GM21390 (cell line): Measurements from ENCODE around the gene SUFU.

Source experiments
- ATAC-seq: cut with Tn5 transposase; IDR thresholded peaks from one replicate; pipeline ENCODE4 v1.9.1; 2021; ENCODE audit not compliant: unreplicated experiment

SUFU gene

DNA sequence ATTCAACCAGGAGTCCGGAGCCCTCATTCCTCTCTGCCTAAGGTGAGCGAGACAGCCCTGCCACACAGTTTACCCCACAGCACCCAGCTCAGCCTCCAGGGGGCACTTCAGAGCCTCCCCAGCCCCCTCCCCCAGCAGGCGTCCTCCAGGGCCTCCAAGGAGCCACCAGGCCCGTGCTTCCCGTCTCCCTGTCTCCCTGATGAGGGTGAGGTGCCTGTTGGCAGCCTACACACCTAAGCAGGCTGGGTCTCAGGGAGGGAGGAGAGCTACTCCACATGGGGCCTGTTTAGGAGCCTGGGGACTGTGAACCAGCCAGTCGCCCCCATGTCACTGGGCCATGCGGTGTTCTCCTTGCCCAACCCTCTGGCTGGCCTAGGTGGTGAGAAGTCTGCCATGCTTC, 111.6 kb downstream of the SUFU start:
- ATAC-seq = no peak

DNA sequence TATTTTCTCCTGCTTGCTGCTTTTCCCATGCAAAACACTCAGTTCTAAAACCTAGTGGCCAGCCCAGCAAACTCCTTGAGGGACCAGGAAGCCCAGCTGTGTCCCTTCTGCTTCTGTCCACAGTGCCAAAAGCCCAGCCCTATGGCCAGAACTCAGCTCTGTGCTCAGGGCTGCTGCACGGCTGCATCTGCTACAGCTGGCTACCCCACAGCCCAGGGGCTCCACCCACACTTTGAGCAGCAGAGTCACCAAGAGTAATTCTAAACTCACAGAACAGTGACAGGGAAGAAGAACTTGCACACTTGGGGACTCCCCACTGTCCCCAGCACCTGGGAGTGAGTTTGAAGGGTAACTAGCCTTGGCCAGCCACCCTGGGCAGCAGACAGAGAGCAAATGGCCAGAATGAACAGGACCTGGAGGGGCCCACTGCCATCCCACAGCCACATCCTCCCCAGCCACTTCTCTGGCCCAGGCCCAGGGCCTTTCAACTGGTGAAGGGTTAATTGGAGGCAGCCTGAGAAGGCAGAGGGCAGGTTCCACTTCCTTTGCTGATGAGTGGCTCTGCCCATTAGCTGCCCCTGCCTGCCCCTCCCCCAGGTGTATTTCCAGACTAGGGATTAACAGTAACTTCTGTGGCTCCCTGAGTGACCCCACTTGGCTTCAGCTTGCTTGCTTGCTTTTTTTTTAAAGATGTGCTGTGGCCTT, 112.4 kb downstream of the SUFU start:
- ATAC-seq = no peak

DNA sequence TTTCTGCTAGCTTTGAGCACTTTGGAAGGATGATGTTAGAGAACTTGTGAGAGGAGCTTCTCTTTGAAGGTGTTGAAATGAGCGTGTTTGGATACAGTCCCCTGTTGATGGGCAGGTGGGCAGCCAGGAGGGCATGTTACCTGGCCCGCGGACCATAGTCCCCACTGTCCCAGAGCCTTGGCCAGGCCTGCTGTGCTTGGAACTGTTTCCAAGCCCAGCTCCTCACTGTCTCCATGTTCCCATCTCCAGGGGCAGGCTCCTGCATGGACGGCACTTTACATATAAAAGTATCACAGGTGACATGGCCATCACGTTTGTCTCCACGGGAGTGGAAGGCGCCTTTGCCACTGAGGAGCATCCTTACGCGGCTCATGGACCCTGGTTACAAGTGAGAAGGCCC, 113.3 kb downstream of the SUFU start:
- no peak for ATAC-seq

- no peak for ATAC-seq
These were observed 114.0 kb downstream of the SUFU start for GRCh38 chr10:102617816-102618215.

- ATAC-seq = no peak
These were observed 115.7 kb downstream of the SUFU start for GRCh38 chr10:102619281-102619981.

DNA sequence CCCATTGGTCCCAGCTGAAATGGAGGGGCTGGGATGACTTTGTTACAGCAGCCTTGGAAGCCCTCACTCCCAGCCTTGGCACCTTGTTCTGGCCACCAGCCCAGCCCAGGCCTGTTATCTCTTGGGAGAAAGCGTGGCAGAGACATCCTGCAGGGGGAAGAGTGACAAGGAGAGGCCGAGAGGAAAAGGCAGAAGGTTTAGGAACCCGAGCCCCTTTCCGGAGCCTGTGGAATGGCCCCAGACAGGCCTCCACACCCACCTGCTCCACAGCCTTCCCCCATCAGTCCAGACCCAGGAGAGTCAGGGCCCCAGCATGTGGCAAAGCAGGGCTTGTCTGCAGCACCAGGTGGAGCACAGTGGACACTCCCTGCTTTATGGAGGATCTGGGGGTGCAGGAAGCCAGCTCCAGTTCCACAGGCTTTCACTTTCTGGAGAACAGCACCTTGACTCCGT, 116.4 kb downstream of the SUFU start:
- no peak for ATAC-seq

DNA sequence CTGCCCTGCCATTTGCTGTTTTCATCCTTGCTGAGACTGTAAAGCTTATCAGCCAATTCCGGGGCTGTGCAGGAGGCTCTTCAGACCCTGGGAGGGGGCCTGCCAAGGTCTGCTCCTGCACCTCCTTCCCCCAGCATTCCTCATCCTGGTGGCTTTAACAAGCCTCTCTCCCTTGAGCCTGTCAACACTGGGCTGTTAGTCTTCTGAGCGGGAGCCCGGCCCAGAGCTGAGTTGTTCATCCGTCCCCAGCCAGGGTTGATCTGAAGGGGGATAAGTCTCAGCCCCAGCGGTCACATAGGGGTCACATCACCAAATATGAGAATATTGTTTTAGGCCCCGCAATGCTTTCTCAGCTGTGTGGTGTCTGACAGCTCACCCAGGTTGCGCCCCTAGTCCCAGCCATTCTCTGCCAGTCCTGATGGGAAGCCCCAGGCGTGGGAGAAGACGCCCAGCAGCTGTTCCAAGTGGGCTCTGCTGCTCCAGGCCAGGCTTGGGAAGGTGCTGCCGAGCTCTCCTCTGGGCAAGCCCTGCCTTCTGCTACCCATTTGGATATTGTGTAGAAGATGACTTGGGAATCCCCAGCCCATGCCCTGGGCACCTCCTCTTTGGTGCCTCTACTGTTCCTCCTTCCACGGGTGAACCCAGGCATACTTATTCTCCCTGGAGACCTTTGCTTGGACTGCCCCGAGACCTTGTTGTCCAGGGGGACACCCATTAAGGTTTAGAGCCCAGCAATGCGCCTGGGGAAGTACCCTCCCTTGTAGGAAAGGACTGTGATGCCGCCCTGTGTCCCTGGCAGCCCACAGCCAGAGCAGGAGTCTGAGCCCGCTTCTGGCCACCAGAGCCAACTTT, 117.0 kb downstream of the SUFU start:
- ATAC-seq = no peak

DNA sequence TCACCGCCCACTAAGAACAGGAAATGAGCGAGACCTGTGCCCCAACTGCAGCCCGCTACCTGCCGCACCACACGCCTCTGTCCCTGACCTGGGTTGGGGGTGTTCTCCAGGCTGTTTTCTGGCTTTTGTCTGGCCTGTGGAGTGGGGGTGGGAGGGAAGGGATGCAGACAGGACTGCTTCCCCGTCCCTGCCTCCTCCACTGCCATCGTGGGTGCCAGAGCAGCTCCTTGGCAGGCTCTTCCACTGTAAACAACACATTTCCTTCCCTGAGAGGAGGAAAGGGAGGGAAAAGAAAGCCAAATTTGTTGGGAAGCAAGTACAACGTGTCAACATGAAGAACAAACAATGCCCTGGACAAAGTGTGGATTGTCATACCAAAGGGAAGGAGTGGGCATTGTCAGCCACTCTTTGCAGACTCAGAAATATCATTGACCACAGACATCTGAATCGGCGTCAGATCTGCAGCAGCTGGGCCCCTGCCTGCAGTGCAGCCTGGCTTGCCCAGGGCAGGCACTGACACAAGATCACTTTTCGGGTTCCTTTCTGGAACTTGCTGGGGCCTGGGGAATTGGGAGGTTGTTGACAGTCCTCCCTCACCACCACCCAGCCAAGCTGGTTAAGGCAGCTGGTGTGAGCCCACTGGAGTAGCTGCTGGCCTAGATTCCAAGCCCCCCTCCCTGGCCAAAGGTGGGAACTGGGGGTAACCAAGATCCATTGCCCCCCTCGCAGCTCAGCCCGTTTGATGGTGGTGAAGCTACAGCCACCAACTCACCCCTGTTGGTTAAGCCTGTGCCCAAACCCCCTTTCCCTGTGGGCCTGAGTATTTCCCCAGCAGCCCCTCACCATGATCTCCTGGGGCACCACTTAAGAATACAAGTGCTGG, 117.9 kb downstream of the SUFU start:
- ATAC-seq = no peak

GRCh38 chr10:102624094-102624493, 120.3 kb downstream of the SUFU start:
- no peak for ATAC-seq

DNA sequence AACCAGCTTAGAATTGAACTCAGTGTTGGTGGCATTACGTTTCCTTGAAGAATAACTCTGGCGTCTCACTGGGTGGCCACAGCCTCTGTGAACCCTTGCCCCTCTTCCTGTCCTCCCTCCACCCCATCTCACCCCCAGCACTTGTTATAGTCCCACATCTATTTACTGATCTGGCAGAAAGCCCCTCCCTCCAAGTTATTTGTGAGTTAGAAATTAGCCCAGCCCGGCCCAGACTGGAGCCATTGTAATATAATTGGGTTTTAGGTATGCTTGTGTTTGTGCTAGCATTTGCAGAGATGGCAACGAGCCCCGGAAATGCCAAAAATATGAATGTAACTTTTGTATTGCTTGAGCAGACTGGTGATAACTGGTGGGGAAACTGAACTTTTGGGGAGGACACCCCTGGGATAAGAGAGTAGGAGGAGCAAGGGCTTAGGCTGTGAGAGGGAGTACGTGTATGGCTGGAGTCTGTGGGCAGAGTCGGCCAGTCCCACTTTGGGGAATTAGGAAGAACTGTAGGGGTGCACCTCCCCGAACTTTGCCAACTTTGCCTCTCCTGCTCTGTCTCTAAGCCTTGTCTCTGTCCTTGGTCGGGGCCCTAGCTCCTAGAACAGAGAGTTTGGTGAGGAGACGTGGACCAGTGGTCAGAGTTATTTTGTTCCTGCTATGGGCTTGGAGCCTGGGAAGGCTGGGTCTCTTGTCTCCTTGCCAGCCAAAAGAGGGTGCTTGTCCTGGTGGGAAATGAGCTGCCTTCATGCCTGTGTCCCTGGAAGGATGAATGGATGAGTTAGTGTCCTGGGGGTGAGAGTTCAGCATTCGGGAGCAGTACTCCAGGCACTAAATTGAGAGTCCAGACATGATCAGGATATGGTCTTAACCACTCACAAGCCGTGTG, 121.2 kb downstream of the SUFU start:
- ATAC-seq = no peak

DNA sequence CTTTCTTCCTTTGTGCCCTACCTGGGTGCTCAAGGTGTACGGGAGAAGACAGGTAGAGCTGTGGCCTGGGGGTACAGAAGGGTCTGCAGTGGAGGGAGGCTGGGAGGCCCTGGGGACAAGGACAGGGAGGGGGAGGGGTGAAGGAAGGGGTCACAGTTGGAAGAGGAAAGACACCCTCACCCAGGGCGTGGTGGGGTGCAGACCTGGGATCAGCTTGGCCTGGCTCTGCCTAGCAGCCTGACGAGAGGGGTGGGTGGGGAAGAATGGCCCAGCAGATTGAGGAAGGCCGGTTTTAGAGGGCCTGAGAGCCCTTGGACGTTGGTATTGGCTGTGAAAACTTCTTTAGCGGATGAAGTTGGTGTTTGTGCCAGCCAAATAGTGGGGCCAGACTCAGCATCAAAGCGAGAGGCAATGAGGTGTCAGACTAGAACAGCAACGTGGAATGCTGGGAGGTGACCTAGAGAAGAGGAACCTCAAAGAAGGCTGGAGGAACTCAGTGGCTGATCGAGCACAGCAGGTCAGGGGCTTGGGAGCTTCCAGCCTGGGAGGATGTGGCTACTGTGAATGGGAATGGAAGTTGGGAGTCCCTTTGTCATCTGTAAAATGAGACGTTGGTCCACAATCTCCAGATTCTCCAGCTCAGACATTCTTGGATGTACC, 122.4 kb downstream of the SUFU start:
- ATAC-seq = no peak

- no peak for ATAC-seq
These were observed 123.5 kb downstream of the SUFU start for GRCh38 chr10:102627291-102627735.

DNA sequence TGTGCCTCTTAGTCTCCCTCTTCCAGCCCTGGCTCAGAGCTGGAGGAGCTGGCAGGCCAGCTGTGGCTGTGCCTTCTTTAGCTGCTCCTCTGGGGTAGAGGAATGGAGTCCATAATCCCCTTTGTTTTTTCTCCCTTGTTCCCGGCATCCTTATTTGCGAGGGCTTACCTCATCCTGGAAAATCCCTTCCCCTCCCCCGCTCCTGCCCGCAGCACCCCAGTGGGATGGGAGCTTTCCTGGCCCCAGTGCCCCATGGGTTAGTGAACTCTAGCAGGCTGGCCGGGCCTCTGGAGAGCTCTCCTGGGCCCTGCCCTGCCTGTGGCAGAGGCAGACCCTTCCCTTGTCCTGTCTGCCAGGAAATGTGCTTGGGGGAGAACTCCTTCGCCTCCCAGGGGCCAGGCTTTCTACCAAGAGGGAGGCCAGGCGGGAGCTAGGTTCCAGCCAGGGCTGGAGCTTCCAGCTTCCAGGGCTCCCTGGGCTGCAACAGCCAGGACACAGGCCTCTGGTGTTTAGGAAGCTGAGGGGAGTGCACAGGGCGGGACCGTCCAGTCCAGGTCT, 124.0 kb downstream of the SUFU start:
- no peak for ATAC-seq

DNA sequence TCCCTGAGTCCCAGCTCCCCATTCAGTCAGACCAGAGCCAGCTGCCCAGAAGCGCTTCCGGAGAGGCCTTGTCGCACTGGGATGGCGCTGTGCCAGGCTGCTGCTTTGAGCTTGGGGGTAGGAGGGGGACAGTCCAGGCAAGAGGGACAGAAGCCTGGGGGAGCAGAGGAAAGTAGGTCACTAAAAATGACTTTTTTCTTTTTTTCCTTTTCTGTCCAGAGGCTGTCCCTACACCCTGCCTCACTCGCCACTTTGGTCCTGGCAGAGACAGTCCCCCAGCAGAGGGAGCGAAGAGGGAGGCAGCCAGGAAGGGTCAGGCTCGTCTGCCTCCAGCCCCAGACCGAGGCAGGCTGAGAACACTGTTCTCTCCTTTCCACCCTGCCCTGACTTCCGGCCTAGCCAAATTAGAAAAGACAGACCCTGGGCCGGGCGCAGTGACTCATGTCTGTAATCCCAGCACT, 124.7 kb downstream of the SUFU start:
- ATAC-seq = no peak

DNA sequence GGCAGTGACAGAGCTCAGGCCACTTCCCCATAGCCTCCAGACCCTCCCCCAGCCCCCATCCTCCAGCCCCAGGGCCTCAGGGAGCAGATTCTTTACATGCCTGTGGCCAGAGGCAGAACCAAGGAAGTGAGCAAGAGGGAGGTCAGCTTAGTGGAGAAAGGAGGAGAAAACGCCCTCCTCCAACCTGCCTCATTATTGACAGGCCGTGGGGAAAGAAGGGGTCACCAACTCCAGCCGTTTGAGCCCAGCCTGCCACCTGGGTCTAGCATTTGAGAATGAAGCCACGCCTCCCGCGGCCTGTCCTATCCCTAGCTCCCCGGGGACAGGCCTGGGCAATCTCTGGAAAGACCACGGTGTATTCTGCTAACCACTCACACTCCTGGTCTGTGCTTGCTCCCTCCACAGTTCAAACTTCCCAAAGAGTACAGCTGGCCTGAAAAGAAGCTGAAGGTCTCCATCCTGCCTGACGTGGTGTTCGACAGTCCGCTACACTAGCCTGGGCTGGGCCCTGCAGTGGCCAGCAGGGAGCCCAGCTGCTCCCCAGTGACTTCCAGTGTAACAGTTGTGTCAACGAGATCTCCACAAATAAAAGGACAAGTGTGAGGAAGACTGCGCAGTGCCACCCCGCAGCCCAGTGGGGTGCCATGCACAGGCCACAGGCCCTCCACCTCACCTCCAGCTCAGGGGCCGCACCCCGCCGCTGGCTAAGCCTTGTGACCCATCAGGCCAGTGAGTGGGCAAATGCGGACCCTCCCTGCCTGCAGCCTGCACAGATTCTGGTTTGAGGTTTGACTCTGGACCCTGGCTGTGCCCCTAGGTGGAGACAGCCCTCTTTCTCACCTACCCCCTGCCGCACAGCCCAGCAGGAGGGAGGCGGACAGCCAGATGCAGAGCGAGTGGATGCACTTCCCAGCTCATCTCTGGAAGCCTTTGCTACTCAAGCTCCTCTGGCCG, 126.2 kb downstream of the SUFU start:
- no peak for ATAC-seq

DNA sequence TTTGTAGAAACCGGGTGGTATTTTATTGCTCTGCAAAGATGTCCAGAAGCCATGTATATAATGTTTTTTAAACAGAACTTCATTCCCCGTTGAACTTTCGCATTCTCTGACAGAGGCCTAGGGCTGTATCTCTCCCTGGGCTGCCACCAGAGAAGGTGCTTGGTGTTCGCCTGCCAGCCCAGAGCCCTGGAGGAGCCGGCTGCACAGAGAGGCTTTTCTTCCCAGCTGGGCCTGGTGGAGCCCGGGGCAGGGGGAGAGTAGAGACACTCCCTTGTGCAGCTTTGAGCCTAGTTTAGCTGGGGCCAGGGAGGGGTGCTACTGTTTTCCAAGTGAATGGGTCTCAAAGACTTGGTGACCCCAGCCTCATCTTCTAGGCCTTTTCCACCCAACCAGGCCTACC, 126.9 kb downstream of the SUFU start:
- ATAC-seq = no peak

DNA sequence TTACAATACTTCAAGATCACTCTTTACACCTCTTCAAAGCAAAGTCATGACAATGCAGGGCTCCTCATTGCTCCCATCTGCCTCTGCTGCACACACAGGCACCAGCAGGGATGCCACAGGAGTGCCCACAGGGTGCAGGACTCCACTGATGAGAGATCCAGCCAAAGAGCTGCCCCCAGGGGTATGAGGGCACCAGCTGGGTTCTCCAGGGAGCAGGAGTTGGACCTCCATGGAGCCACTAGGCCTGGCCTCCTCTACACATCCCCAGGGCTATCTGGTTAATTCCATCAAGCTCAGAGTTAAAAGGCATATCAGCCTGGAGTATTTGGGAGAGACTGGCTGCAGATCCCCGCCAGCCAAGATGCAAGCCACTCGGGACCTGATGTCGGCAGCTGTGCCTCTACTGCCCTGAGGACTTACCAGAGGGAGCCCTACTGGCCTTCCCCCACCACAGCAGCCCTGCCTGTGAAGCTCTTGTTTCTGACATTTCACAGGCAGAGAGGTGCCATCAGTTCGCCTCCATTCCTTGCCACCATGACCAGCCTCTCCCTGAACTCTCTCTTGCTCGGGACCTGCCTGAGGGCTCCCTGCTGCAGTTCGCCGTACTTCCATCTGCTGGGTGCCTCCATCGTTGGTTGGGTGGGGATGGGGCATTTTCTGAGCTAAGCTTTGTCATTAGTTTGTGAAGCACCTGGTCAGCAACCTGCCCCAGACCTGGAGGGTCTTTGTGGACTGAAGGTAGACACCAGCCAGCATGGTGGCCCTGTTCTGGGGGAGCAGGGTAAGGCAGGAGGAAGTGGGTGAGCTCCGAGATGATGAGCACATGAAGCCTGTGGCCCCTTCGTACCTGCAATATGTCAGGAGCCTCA, 128.0 kb downstream of the SUFU start:
- ATAC-seq = no peak
